ENCODE measurements around the gene TEX35.

- no peak for TF ChIP-seq POLR2AphosphoS5 (IDR thresholded peaks at IDR 0.05; ENCODE audit: low read depth, low read length)
- no peak for TF ChIP-seq REST (IDR thresholded peaks at IDR 0.05; ENCODE audit: insufficient read depth in 1 of 2, low read depth in 2 of 2, low read length in 2 of 2)
- TF ChIP-seq TAF1 (IDR thresholded peaks at IDR 0.05; ENCODE audit: borderline replicate concordance, insufficient read depth, low read length) = no peak
- no peak for TF ChIP-seq SIN3A (IDR thresholded peaks at IDR 0.05; ENCODE audit: borderline replicate concordance, insufficient read depth, low read length)
Observed at GRCh38 chr1:178500091-178500770, 12.7 kb upstream of the TEX35 start.
